Fibroblast of lung (primary cell): ENCODE results near the gene TBCB. TPM values are rescaled to one million over a fixed set of nuclear protein-coding genes. Genes with fewer than 3 reads are reported as not detected.

Experiments used
- polyA plus RNA-seq, 2 donors: library from polyadenylated mRNA; depleted of rRNA in 1 of 2; stranded (reverse) in 1 of 2; unstranded in 1 of 2; fragments of >200 nt; gene quantifications; 2 replicates each; pipeline ENCODE4 v1.2.1, GENCODE V29; 2011 to 2012; ENCODE audit warnings: missing spikeins in 1 of 2
- total RNA-seq: library from RNA; depleted of rRNA; stranded (reverse); fragments of >200 nt; gene quantifications from 2 replicates; pipeline ENCODE4 v1.2.1, GENCODE V29; 2014

Gene TBCB
- total and polyA plus RNA-seq, 2 donors (not counting 1 experiment from before 2014, with no cell fraction given) = 194 to 249 TPM

Other genes with a start within 250 kb of the TBCB start
- gene APLP1, start 246.9 kb upstream of the TBCB start, total RNA-seq = 0.99 and 2.6 TPM in 2 replicates
- gene APLP1, start 246.9 kb upstream of the TBCB start, polyA plus RNA-seq = 3.7 and 4.1 TPM in 2 replicates
- 2.3 and 2.6 TPM in 2 replicates for gene NFKBID, start 214.9 kb upstream of the TBCB start, total RNA-seq
- gene NFKBID, start 214.9 kb upstream of the TBCB start, polyA plus RNA-seq = 1.2 and 2.4 TPM in 2 replicates
- gene HCST, start 212.9 kb upstream of the TBCB start, total RNA-seq = 1.0 and 2.0 TPM in 2 replicates
- gene HCST, start 212.9 kb upstream of the TBCB start, polyA plus RNA-seq = 0.14 and 0.16 TPM in 2 replicates
- gene TYROBP, start 207.2 kb upstream of the TBCB start, total RNA-seq = 0.26 TPM in 1 of 2 replicates, not detected in the other
- not detected in 2 replicates for gene TYROBP, start 207.2 kb upstream of the TBCB start, polyA plus RNA-seq
- 2.6 and 3.1 TPM in 2 replicates for gene LRFN3, start 179.1 kb upstream of the TBCB start, total RNA-seq
- 2.2 and 2.6 TPM in 2 replicates for gene LRFN3, start 179.1 kb upstream of the TBCB start, polyA plus RNA-seq
- gene SDHAF1, start 120.3 kb upstream of the TBCB start, total RNA-seq = 7.8 and 11.8 TPM in 2 replicates
- gene SDHAF1, start 120.3 kb upstream of the TBCB start, polyA plus RNA-seq = 5.6 and 6.4 TPM in 2 replicates
- gene SYNE4, start 106.7 kb upstream of the TBCB start, total RNA-seq = under 0.01 and 0.17 TPM in 2 replicates
- 0.07 and 0.12 TPM in 2 replicates for gene SYNE4, start 106.7 kb upstream of the TBCB start, polyA plus RNA-seq
- 12.8 and 20.1 TPM in 2 replicates for gene ALKBH6, start 101.3 kb upstream of the TBCB start, total RNA-seq
- 19.5 and 21.0 TPM in 2 replicates for gene ALKBH6, start 101.3 kb upstream of the TBCB start, polyA plus RNA-seq
- 8.2 and 19.8 TPM in 2 replicates for gene CLIP3, start 82.6 kb upstream of the TBCB start, total RNA-seq
- 14.7 and 15.0 TPM in 2 replicates for gene CLIP3, start 82.6 kb upstream of the TBCB start, polyA plus RNA-seq
- 3.6 and 5.1 TPM in 2 replicates for gene THAP8, start 61.2 kb upstream of the TBCB start, total RNA-seq
- 3.8 and 4.6 TPM in 2 replicates for gene THAP8, start 61.2 kb upstream of the TBCB start, polyA plus RNA-seq
- gene WDR62, start 60.6 kb upstream of the TBCB start, total RNA-seq = 0.26 and 2.8 TPM in 2 replicates
- 1.1 and 6.3 TPM in 2 replicates for gene WDR62, start 60.6 kb upstream of the TBCB start, polyA plus RNA-seq
- not detected in 2 replicates for gene OVOL3, start 4.3 kb upstream of the TBCB start, total RNA-seq
- not detected in 2 replicates for gene OVOL3, start 4.3 kb upstream of the TBCB start, polyA plus RNA-seq
- gene POLR2I, start 593 bp upstream of the TBCB start, total RNA-seq = 96.8 and 97.6 TPM in 2 replicates
- 36.1 and 58.4 TPM in 2 replicates for gene POLR2I, start 593 bp upstream of the TBCB start, polyA plus RNA-seq
- gene CAPNS1, start 24.6 kb downstream of the TBCB start, total RNA-seq = 263 and 466 TPM in 2 replicates
- gene CAPNS1, start 24.6 kb downstream of the TBCB start, polyA plus RNA-seq = 1,189 and 1,351 TPM in 2 replicates
- 30.0 and 77.9 TPM in 2 replicates for gene COX7A1, start 37.0 kb downstream of the TBCB start, total RNA-seq
- gene COX7A1, start 37.0 kb downstream of the TBCB start, polyA plus RNA-seq = 17.8 and 42.5 TPM in 2 replicates
- 6.3 and 6.4 TPM in 2 replicates for gene ZNF565, start 99.2 kb downstream of the TBCB start, total RNA-seq
- gene ZNF565, start 99.2 kb downstream of the TBCB start, polyA plus RNA-seq = 2.4 and 4.3 TPM in 2 replicates
- gene ZNF146, start 99.6 kb downstream of the TBCB start, total RNA-seq = 74.5 and 87.5 TPM in 2 replicates
- gene ZNF146, start 99.6 kb downstream of the TBCB start, polyA plus RNA-seq = 84.8 and 92.5 TPM in 2 replicates